Colonic mucosa (tissue), 4 donors: Measurements from ENCODE around the gene CHI3L1. TPM values are rescaled to one million over a fixed set of nuclear protein-coding genes. Genes with fewer than 3 reads are reported as not detected.

Experiments
- DNase-seq: peaks from one replicate; pipeline ENCODE4 v3.0.0-alpha.2; 2020
- H3K27ac ChIP-seq: fragments of 200-600 bp; one replicate; pipeline ENCODE4 v1.8.0; 2021
- H3K27me3 ChIP-seq: fragments of 200-600 bp; one replicate; pipeline ENCODE4 v1.8.0; 2021
- H3K36me3 ChIP-seq: fragments of 200-600 bp; one replicate; pipeline ENCODE4 v1.8.0; 2021
- H3K4me1 ChIP-seq: fragments of 200-600 bp; one replicate; pipeline ENCODE4 v1.8.0; 2021; ENCODE audit warnings: mild to moderate bottlenecking
- H3K4me3 ChIP-seq: fragments of 200-600 bp; one replicate; pipeline ENCODE4 v1.8.0; 2021
- H3K9ac ChIP-seq, 2 donors: one replicate each; pipeline ENCODE4 v1.7.0; 2013; ENCODE audit warnings: control low read depth in 2 of 2, low read depth in 2 of 2, low read length in 2 of 2
- H3K9me3 ChIP-seq: fragments of 200-600 bp; one replicate; pipeline ENCODE4 v1.8.0; 2021
- CTCF ChIP-seq: fragments of 200-600 bp; IDR thresholded peaks from one replicate; pipeline ENCODE4 v1.8.0; 2022; ENCODE audit warnings: antibody characterized with exemption, mild to moderate bottlenecking
- intact Hi-C: fragments of 100-400 bp; cut with DNase I; formaldehyde crosslinking; loops from one replicate; pipeline ENCODE4 v1.14.1; 2022
- total RNA-seq, 2 donors: library from RNA; stranded (reverse); fragmentation: NEBNext Ultra II Directional in 1 of 2; extraction: Animal tissue kit (Norgen Biotek cat#: 25700) in 1 of 2; gene quantifications; one replicate each; pipeline ENCODE4 v1.2.1, GENCODE V29; 2021
- donor health status: healthy.
- donor health status: DM: no; HTN: no; CAD: no.
- donor health status: DM: no; HTN: no; CAD: no.

Gene CHI3L1
- total RNA-seq, 2 donors from 2014 or later = 0.61 to 1.3 TPM

GRCh38 chr1:203142124-203142523 lies 44.4 kb downstream of the CHI3L1 start:
- no peaks in the 10 kb centered on the region for H3K36me3 ChIP-seq
- no peaks in the 10 kb centered on the region for H3K27me3 ChIP-seq
- no peak overlapping the region for H3K9ac ChIP-seq
- H3K27ac ChIP-seq = no peak overlapping the region
- intact Hi-C loops = no loop called here
- DNase-seq = no peak
- no peaks in the 10 kb centered on the region for H3K9me3 ChIP-seq
- no peaks in the 10 kb centered on the region for H3K4me1 ChIP-seq
- TF ChIP-seq CTCF = no peak
- no peak overlapping the region for H3K4me3 ChIP-seq

GRCh38 chr1:203140743-203141520 lies 45.6 kb downstream of the CHI3L1 start:
- Histone ChIP-seq H3K4me3 (no peak overlapping the region), H3K9ac (no peak overlapping the region), H3K9me3 (no peaks in the 10 kb centered on the region), H3K27ac (no peak overlapping the region), H3K36me3 (no peaks in the 10 kb centered on the region), H3K27me3 (no peaks in the 10 kb centered on the region), H3K4me1 (no peaks in the 10 kb centered on the region)
- DNase-seq = no peak
- no peak for TF ChIP-seq CTCF
- intact Hi-C loops = no loop called here

- H3K9me3 ChIP-seq = no peaks in the 10 kb centered on the region
- DNase-seq = no peak
- no peaks in the 10 kb centered on the region for H3K27me3 ChIP-seq
- no peaks in the 10 kb centered on the region for H3K4me1 ChIP-seq
- no peaks in the 10 kb centered on the region for H3K36me3 ChIP-seq
- no peak overlapping the region for H3K9ac ChIP-seq
- H3K4me3 ChIP-seq = no peak overlapping the region
- no peak overlapping the region for H3K27ac ChIP-seq
- intact Hi-C loops = no loop called here
- TF ChIP-seq CTCF = no peak
These were observed 46.5 kb downstream of the CHI3L1 start for GRCh38 chr1:203139976-203140475.

GRCh38 chr1:203138066-203138465 lies 48.4 kb downstream of the CHI3L1 start:
- DNase-seq = no peak
- Histone ChIP-seq H3K4me3 (no peak overlapping the region), H3K9ac (no peak overlapping the region), H3K9me3 (no peaks in the 10 kb centered on the region), H3K36me3 (no peaks in the 10 kb centered on the region), H3K27ac (no peak overlapping the region), H3K27me3 (no peaks in the 10 kb centered on the region), H3K4me1 (no peaks in the 10 kb centered on the region)
- intact Hi-C loops = no loop called here
- no peak for TF ChIP-seq CTCF

- no peak for DNase-seq
- Histone ChIP-seq H3K4me3 (no peak overlapping the region), H3K4me1 (no peaks in the 10 kb centered on the region), H3K9ac (no peak overlapping the region), H3K36me3 (no peaks in the 10 kb centered on the region), H3K27ac (no peak overlapping the region), H3K27me3 (no peaks in the 10 kb centered on the region), H3K9me3 (no peaks in the 10 kb centered on the region)
- no peak for TF ChIP-seq CTCF
- intact Hi-C loops = no loop called here
These were observed 49.2 kb downstream of the CHI3L1 start for GRCh38 chr1:203137324-203137723.
